Measurements from ENCODE around the gene NHLRC2.

The NHLRC2 gene

DNA sequence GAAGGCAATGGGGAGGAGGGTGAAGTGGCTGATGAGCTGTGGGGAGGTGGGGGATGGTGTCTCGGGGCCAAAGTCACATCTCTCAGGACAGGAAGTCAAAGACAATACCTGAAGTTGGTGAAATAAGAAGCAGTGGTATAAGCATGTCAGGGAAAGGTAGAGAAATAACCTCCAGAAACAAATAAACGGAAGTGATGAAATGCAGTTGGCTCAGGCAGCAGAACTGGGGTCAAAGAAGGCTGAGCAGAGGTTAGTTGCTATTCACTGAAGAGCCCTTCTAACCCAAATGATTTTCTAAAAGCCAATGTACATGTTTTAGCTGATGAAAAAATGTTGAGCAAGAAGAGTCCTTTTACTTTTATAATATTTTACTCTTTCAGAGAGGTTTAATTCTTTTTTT is 110.6 kb downstream of the NHLRC2 start:
- no peak for DNase-seq
- Histone ChIP-seq H3K4me2 (ENCODE audit: low read depth, low read length) (no peak overlapping the region), H2AFZ (ENCODE audit: low read length) (no peak overlapping the region), H3K4me3 (ENCODE audit: low read length) (no peak overlapping the region), H4K20me1 (ENCODE audit: insufficient read depth, low read length) (no peaks in the 10 kb centered on the region), H3K79me2 (ENCODE audit: low read length) (no peaks in the 10 kb centered on the region), H3K27me3 (replicated peaks; ENCODE audit: insufficient read depth, low read length) (no peaks in the 10 kb centered on the region), H3K9ac (ENCODE audit: low read length) (no peak overlapping the region), H3F3A (ENCODE audit: insufficient read depth, low read length) (peaks cover 25% of the 10 kb centered on the region), H3K9me2 (replicated peaks; ENCODE audit: insufficient read depth, low read length) (no peaks in the 10 kb centered on the region), H3K27ac (ENCODE audit: low read length) (no peak overlapping the region), H3K4me1 (ENCODE audit: low read length) (peaks cover 52% of the 10 kb centered on the region), H3K36me3 (replicated peaks; ENCODE audit: insufficient read depth, low read length) (no peaks in the 10 kb centered on the region), H3K9me3 (replicated peaks; ENCODE audit: insufficient read depth, low read length) (no peaks in the 10 kb centered on the region)
- TF ChIP-seq EZH2 (optimal IDR thresholded peaks at IDR 0.05; ENCODE audit: low read depth, low read length) (no peak), EZH2phosphoT487 (IDR thresholded peaks at IDR 0.05; ENCODE audit: low read length) (no peak)
- TF ChIP-seq, protein P1, sequence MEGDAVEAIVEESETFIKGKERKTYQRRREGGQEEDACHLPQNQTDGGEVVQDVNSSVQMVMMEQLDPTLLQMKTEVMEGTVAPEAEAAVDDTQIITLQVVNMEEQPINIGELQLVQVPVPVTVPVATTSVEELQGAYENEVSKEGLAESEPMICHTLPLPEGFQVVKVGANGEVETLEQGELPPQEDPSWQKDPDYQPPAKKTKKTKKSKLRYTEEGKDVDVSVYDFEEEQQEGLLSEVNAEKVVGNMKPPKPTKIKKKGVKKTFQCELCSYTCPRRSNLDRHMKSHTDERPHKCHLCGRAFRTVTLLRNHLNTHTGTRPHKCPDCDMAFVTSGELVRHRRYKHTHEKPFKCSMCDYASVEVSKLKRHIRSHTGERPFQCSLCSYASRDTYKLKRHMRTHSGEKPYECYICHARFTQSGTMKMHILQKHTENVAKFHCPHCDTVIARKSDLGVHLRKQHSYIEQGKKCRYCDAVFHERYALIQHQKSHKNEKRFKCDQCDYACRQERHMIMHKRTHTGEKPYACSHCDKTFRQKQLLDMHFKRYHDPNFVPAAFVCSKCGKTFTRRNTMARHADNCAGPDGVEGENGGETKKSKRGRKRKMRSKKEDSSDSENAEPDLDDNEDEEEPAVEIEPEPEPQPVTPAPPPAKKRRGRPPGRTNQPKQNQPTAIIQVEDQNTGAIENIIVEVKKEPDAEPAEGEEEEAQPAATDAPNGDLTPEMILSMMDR (IDR thresholded peaks at IDR 0.05; ENCODE audit: low read length): no peak

DNA sequence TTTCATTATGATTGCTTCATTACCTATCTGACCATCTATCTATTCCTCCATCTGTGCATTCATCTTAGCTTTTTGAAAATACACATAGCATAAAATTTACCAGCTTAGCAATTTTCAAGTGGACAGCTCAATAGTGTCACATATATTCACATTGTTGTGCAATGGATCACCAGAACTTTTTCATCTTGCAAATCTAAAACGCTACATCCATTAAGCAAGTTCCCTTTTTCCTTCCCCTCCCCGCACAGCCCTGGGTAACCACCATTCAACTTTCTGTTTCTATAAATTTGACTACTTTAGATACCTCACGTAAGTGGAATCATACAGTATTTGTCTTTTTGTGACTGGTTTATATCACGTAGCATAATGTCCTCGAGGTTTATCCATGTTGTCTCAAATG is 111.2 kb downstream of the NHLRC2 start:
- no peak overlapping the region for H3K27ac ChIP-seq (ENCODE audit: low read length)
- H3K36me3 ChIP-seq (replicated peaks; ENCODE audit: insufficient read depth, low read length): no peaks in the 10 kb centered on the region
- H2AFZ ChIP-seq (ENCODE audit: low read length): no peak overlapping the region
- peaks cover 25% of the 10 kb centered on the region for H3F3A ChIP-seq (ENCODE audit: insufficient read depth, low read length)
- H3K27me3 ChIP-seq (replicated peaks; ENCODE audit: insufficient read depth, low read length): no peaks in the 10 kb centered on the region
- H3K79me2 ChIP-seq (ENCODE audit: low read length): no peaks in the 10 kb centered on the region
- TF ChIP-seq EZH2phosphoT487 (IDR thresholded peaks at IDR 0.05; ENCODE audit: low read length) (no peak), EZH2 (optimal IDR thresholded peaks at IDR 0.05; ENCODE audit: low read depth, low read length) (no peak)
- TF ChIP-seq, protein P1 (IDR thresholded peaks at IDR 0.05; ENCODE audit: low read length): no peak
- H3K4me1 ChIP-seq (ENCODE audit: low read length): peaks cover 52% of the 10 kb centered on the region
- H4K20me1 ChIP-seq (ENCODE audit: insufficient read depth, low read length): no peaks in the 10 kb centered on the region
- H3K4me3 ChIP-seq (ENCODE audit: low read length): no peak overlapping the region
- H3K9me2 ChIP-seq (replicated peaks; ENCODE audit: insufficient read depth, low read length): no peaks in the 10 kb centered on the region
- no peaks in the 10 kb centered on the region for H3K9me3 ChIP-seq (replicated peaks; ENCODE audit: insufficient read depth, low read length)
- DNase-seq: no peak
- no peak overlapping the region for H3K9ac ChIP-seq (ENCODE audit: low read length)
- H3K4me2 ChIP-seq (ENCODE audit: low read depth, low read length): peak overlapping the region; percentile 25

All from MM.1S (cell line).